Measurements from ENCODE around the gene TSPAN14. TPM values are rescaled to one million over a fixed set of nuclear protein-coding genes. Genes with fewer than 3 reads are reported as not detected.
"Not testable (repeated sequence)": the region's sequence is repeated elsewhere in the genome, so short reads cannot be mapped to it uniquely, and the experiment has no call there.

The TSPAN14 gene
- total RNA-seq, 1 donor from 2014 or later = 57.4 TPM

GRCh38 chr10:80473096-80473657 lies 19.1 kb downstream of the TSPAN14 start:
- no peak for TF ChIP-seq CTCF (IDR thresholded peaks at IDR 0.05)
- H3K27me3 Mint-ChIP-seq (ENCODE audit: low read depth) = no peaks in the 10 kb centered on the region
- H3K36me3 Mint-ChIP-seq (ENCODE audit: low read depth) = peaks cover 8% of the 10 kb centered on the region
- H3K9me3 Mint-ChIP-seq (ENCODE audit: low read depth) = peaks cover 9% of the 10 kb centered on the region
- H3K4me3 Mint-ChIP-seq (ENCODE audit: unreplicated experiment) = no peak overlapping the region
- peaks cover 55% of the 10 kb centered on the region for H3K4me1 Mint-ChIP-seq (ENCODE audit: low read depth)
- peak overlapping the region; percentile 78 for H3K27ac Mint-ChIP-seq (ENCODE audit: unreplicated experiment)
- no peak for DNase-seq (ENCODE audit: low spot score)

- no peak overlapping the region for H3K4me3 Mint-ChIP-seq (ENCODE audit: unreplicated experiment)
- H3K9me3 Mint-ChIP-seq (ENCODE audit: low read depth) = peaks cover 12% of the 10 kb centered on the region
- peaks cover 55% of the 10 kb centered on the region for H3K4me1 Mint-ChIP-seq (ENCODE audit: low read depth)
- peak overlapping the region; percentile 70 for H3K27ac Mint-ChIP-seq (ENCODE audit: unreplicated experiment)
- H3K27me3 Mint-ChIP-seq (ENCODE audit: low read depth) = no peaks in the 10 kb centered on the region
- H3K36me3 Mint-ChIP-seq (ENCODE audit: low read depth) = peaks cover 10% of the 10 kb centered on the region
- DNase-seq (ENCODE audit: low spot score) = no peak
- TF ChIP-seq CTCF (IDR thresholded peaks at IDR 0.05) = no peak
Observed at GRCh38 chr10:80473692-80474596, 19.8 kb downstream of the TSPAN14 start.

- DNase-seq (ENCODE audit: low spot score) = no peak
- Mint-ChIP-seq H3K4me3 (ENCODE audit: unreplicated experiment) (no peak overlapping the region), H3K27me3 (ENCODE audit: low read depth) (no peaks in the 10 kb centered on the region), H3K27ac (ENCODE audit: unreplicated experiment) (peak overlapping the region; percentile 70), H3K9me3 (ENCODE audit: low read depth) (peaks cover 12% of the 10 kb centered on the region), H3K36me3 (ENCODE audit: low read depth) (peaks cover 9% of the 10 kb centered on the region), H3K4me1 (ENCODE audit: low read depth) (peaks cover 55% of the 10 kb centered on the region)
- no peak for TF ChIP-seq CTCF (IDR thresholded peaks at IDR 0.05)
Observed at GRCh38 chr10:80474597-80474910, 20.4 kb downstream of the TSPAN14 start.

GRCh38 chr10:80474941-80475340 lies 20.8 kb downstream of the TSPAN14 start:
- Mint-ChIP-seq H3K27ac (ENCODE audit: unreplicated experiment) (peak overlapping the region; percentile 1), H3K4me3 (ENCODE audit: unreplicated experiment) (no peak overlapping the region), H3K4me1 (ENCODE audit: low read depth) (peaks cover 55% of the 10 kb centered on the region), H3K36me3 (ENCODE audit: low read depth) (peaks cover 8% of the 10 kb centered on the region), H3K9me3 (ENCODE audit: low read depth) (peaks cover 12% of the 10 kb centered on the region), H3K27me3 (ENCODE audit: low read depth) (no peaks in the 10 kb centered on the region)
- no peak for TF ChIP-seq CTCF (IDR thresholded peaks at IDR 0.05)
- no peak for DNase-seq (ENCODE audit: low spot score)

GRCh38 chr10:80475641-80476040 lies 21.5 kb downstream of the TSPAN14 start:
- H3K4me1 Mint-ChIP-seq (ENCODE audit: low read depth) = peaks cover 55% of the 10 kb centered on the region
- H3K4me3 Mint-ChIP-seq (ENCODE audit: unreplicated experiment) = not testable (repeated sequence)

More at GRCh38 chr10:80475641-80476040, 21.5 kb downstream of the TSPAN14 start:
- not testable (repeated sequence) for H3K27ac Mint-ChIP-seq (ENCODE audit: unreplicated experiment); H3K27me3 Mint-ChIP-seq (ENCODE audit: low read depth); DNase-seq (ENCODE audit: low spot score)
- H3K36me3 Mint-ChIP-seq (ENCODE audit: low read depth) = peaks cover 12% of the 10 kb centered on the region
- H3K9me3 Mint-ChIP-seq (ENCODE audit: low read depth) = peaks cover 14% of the 10 kb centered on the region
